ENCODE measurements around the gene NGEF. TPM values are rescaled to one million over a fixed set of nuclear protein-coding genes. Genes with fewer than 3 reads are reported as not detected.

NGEF gene
- polyA plus RNA-seq, 1 of the 3 experiments (the other 2 are of a cell fraction) = 1.4 TPM

GRCh38 chr2:233048569-233049193 lies 35.6 kb upstream of the NGEF start:
- no peaks in the 10 kb centered on the region for H3K9me3 ChIP-seq
- H3K9ac ChIP-seq = no peak overlapping the region
- H3K27me3 ChIP-seq (ENCODE audit: insufficient read depth) = no peaks in the 10 kb centered on the region; the same call in 1 of the 2 replicates
- no peak overlapping the region for H3K4me2 ChIP-seq
- no peak overlapping the region for H2AFZ ChIP-seq (ENCODE audit: low read depth)
- ChIA-PET POLR2A (no interaction called here), CTCF (interaction anchor here (1.4 to 1.9 kb wide), 2 partner anchors 12 to 20 kb away, joined by 4 read pairs; no protein-coding TSS in a partner anchor)
- DNase-seq = no peak
- 62% methylated on average over 10 of the region's 10 CpGs for WGBS (ENCODE audit: low lambda C conversion rate)
- H3F3A ChIP-seq (replicated peaks; ENCODE audit: insufficient read depth) = no peaks in the 10 kb centered on the region
- no peaks in the 10 kb centered on the region for H3K4me1 ChIP-seq (ENCODE audit: control insufficient read depth in 1 of 2, insufficient read depth in 2 of 2, low read depth in 1 of 2, low read length in 1 of 2)
- H3K27ac ChIP-seq (ENCODE audit: low read depth in 2 of 2, low read length in 1 of 2) = no peak overlapping the region
- no peaks in the 10 kb centered on the region for H3K9me2 ChIP-seq
- H4K20me1 ChIP-seq (ENCODE audit: insufficient read depth) = no peaks in the 10 kb centered on the region
- H3K36me3 ChIP-seq (replicated peaks in 1 of 2; ENCODE audit: control insufficient read depth in 1 of 2, insufficient read depth in 2 of 2, low read length in 1 of 2) = no peaks in the 10 kb centered on the region
- TF ChIP-seq ZBTB33 (IDR thresholded peaks at IDR 0.05; ENCODE audit: borderline replicate concordance, low read depth) (no peak), SIN3A (IDR thresholded peaks at IDR 0.05; ENCODE audit: borderline replicate concordance, low read depth, low read length) (no peak), REST (IDR thresholded peaks at IDR 0.05; ENCODE audit: low read depth, low read length) (no peak), RCOR1 (IDR thresholded peaks at IDR 0.05; ENCODE audit: low read length) (no peak), SMC3 (IDR thresholded peaks at IDR 0.05; ENCODE audit: low read depth, low read length) (no peak), TAF1 (IDR thresholded peaks at IDR 0.05; ENCODE audit: borderline replicate concordance, low read depth, low read length) (no peak), MEF2A (IDR thresholded peaks at IDR 0.05; ENCODE audit: borderline replicate concordance, low read depth) (no peak), POLR2AphosphoS5 (IDR thresholded peaks at IDR 0.05; ENCODE audit: low read depth, low read length) (no peak), TEAD4 (IDR thresholded peaks at IDR 0.05; ENCODE audit: borderline replicate concordance, insufficient read depth) (no peak), MXI1 (IDR thresholded peaks at IDR 0.05; ENCODE audit: low read depth, low read length) (no peak), FOXM1 (IDR thresholded peaks at IDR 0.05; ENCODE audit: low read depth) (no peak), ELF1 (IDR thresholded peaks at IDR 0.05) (no peak), EZH2phosphoT487 (IDR thresholded peaks at IDR 0.05; ENCODE audit: borderline replicate concordance, low read depth) (no peak), EP300 (IDR thresholded peaks at IDR 0.05; ENCODE audit: borderline replicate concordance in 1 of 2, low read depth in 1 of 2, low read length in 1 of 2) (no peak), GATA2 (CRISPR knock-in tag; IDR thresholded peaks at IDR 0.05) (no peak)
- TF ChIP-seq, protein P1, sequence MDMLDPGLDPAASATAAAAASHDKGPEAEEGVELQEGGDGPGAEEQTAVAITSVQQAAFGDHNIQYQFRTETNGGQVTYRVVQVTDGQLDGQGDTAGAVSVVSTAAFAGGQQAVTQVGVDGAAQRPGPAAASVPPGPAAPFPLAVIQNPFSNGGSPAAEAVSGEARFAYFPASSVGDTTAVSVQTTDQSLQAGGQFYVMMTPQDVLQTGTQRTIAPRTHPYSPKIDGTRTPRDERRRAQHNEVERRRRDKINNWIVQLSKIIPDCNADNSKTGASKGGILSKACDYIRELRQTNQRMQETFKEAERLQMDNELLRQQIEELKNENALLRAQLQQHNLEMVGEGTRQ (IDR thresholded peaks at IDR 0.05; ENCODE audit: borderline replicate concordance, low read depth, low read length) = no peak
- no peak overlapping the region for H3K4me3 ChIP-seq (ENCODE audit: low read depth in 2 of 2, low read length in 1 of 2)
- H3K79me2 ChIP-seq (ENCODE audit: insufficient read depth) = no peaks in the 10 kb centered on the region
